ENCODE results near the gene TTC5. TPM values are rescaled to one million over a fixed set of nuclear protein-coding genes. Genes with fewer than 3 reads are reported as not detected.
"Not testable (repeated sequence)": the region's sequence is repeated elsewhere in the genome, so short reads cannot be mapped to it uniquely, and the experiment has no call there.

TTC5 gene
- total RNA-seq, 2 donors from 2014 or later: 12.5 to 16.6 TPM

- Histone ChIP-seq H3K27me3 (no peaks in the 10 kb centered on the region), H3K36me3 (replicated peaks in 1 of 2; ENCODE audit: insufficient read depth in 1 of 2, low read depth in 2 of 2) (peaks cover 0 to 10% of the 10 kb centered on the region in 2 donors), H3K27ac (no peak overlapping the region), H3K4me3 (no peak overlapping the region), H3K9me3 (no peaks in the 10 kb centered on the region), H3K4me1 (peaks cover 17% of the 10 kb centered on the region)
- DNase-seq: no peak
- intact Hi-C loops (cut with DNase I): no loop called here
- TF ChIP-seq POLR2A (IDR thresholded peaks at IDR 0.05) (no peak), CTCF (IDR thresholded peaks at IDR 0.05) (no peak)
- WGBS, 2 donors: 83 to 95% methylated on average over 1 of the region's 1 CpG
- ATAC-seq: no peak
These were observed 3.6 kb downstream of the TTC5 start for GRCh38 chr14:20302042-20302755.

GRCh38 chr14:20295067-20295466 lies 10.7 kb downstream of the TTC5 start:
- intact Hi-C loops (cut with DNase I): no loop called here
- no peak for DNase-seq
- no peaks in the 10 kb centered on the region for H3K9me3 ChIP-seq
- WGBS, 2 donors: 76 to 77% methylated on average over 4 of the region's 4 CpGs
- TF ChIP-seq POLR2A (IDR thresholded peaks at IDR 0.05) (no peak), CTCF (IDR thresholded peaks at IDR 0.05) (no peak)
- no peak for ATAC-seq
- no peaks in the 10 kb centered on the region for H3K27me3 ChIP-seq
- H3K4me3 ChIP-seq: no peak overlapping the region
- no peaks in the 10 kb centered on the region for H3K4me1 ChIP-seq
- peaks cover 5 to 36% of the 10 kb centered on the region in 2 donors for H3K36me3 ChIP-seq (replicated peaks in 1 of 2; ENCODE audit: insufficient read depth in 1 of 2, low read depth in 2 of 2)
- H3K27ac ChIP-seq: no peak overlapping the region

- no peak for TF ChIP-seq CTCF (IDR thresholded peaks at IDR 0.05)
- no peak for TF ChIP-seq POLR2A (IDR thresholded peaks at IDR 0.05)
- Histone ChIP-seq H3K36me3 (replicated peaks in 1 of 2; ENCODE audit: insufficient read depth in 1 of 2, low read depth in 2 of 2) (peaks cover 5 to 38% of the 10 kb centered on the region in 2 donors), H3K4me3 (no peak overlapping the region), H3K9me3 (no peaks in the 10 kb centered on the region), H3K4me1 (no peaks in the 10 kb centered on the region), H3K27me3 (no peaks in the 10 kb centered on the region), H3K27ac (no peak overlapping the region)
- intact Hi-C loops (cut with DNase I): no loop called here
- no peak for DNase-seq
- ATAC-seq: no peak
- 91 to 93% methylated on average over 2 of the region's 2 CpGs for WGBS, 2 donors
These were observed 11.1 kb downstream of the TTC5 start for GRCh38 chr14:20294636-20295035.

- H3K4me3 ChIP-seq; DNase-seq; H3K9me3 ChIP-seq; intact Hi-C loops (cut with DNase I); H3K27ac ChIP-seq; H3K4me1 ChIP-seq; H3K27me3 ChIP-seq; H3K36me3 ChIP-seq (replicated peaks in 1 of 2; ENCODE audit: insufficient read depth in 1 of 2, low read depth in 2 of 2); ATAC-seq: not testable (repeated sequence)
- 89 to 100% methylated on average over 1 of the region's 1 CpG for WGBS, 2 donors
These were observed 23.8 kb downstream of the TTC5 start for GRCh38 chr14:20281998-20282397.

- WGBS, 2 donors: 90 to 91% methylated on average over 5 to 7 of the region's 7 CpGs
- intact Hi-C loops (cut with DNase I); H3K4me3 ChIP-seq; ATAC-seq; H3K27me3 ChIP-seq; H3K9me3 ChIP-seq; H3K36me3 ChIP-seq (replicated peaks in 1 of 2; ENCODE audit: insufficient read depth in 1 of 2, low read depth in 2 of 2); H3K27ac ChIP-seq; H3K4me1 ChIP-seq; DNase-seq: not testable (repeated sequence)
These were observed 25.5 kb downstream of the TTC5 start for GRCh38 chr14:20280265-20280664.

- H3K27me3 ChIP-seq: no peaks in the 10 kb centered on the region
- no peak for ATAC-seq
- no peaks in the 10 kb centered on the region for H3K4me1 ChIP-seq
- WGBS, 2 donors: 46 to 56% methylated on average over 1 of the region's 1 CpG
- no peaks in the 10 kb centered on the region for H3K36me3 ChIP-seq (replicated peaks in 1 of 2; ENCODE audit: insufficient read depth in 1 of 2, low read depth in 2 of 2)
- DNase-seq: peak in 3 of 4 donors; percentile 17 to 24 (median 19)
- H3K27ac ChIP-seq: no peak overlapping the region
- intact Hi-C loops (cut with DNase I): no loop called here
- H3K4me3 ChIP-seq: no peak overlapping the region
- TF ChIP-seq CTCF (IDR thresholded peaks at IDR 0.05) (no peak), POLR2A (IDR thresholded peaks at IDR 0.05) (no peak)
- H3K9me3 ChIP-seq: no peaks in the 10 kb centered on the region
These were observed 27.3 kb downstream of the TTC5 start for GRCh38 chr14:20278414-20278813.
